ENCODE data around the gene APOE.

GRCh38 chr19:44948763-44949374 lies 43.3 kb downstream of the APOE start:
- TF ChIP-seq CTCF (IDR thresholded peaks at IDR 0.05; ENCODE audit: insufficient read depth, low read depth, low read length) (no peak), EZH2 (IDR thresholded peaks at IDR 0.05; ENCODE audit: insufficient read depth, low read length) (no peak)

Measured in astrocyte (in vitro differentiated cells and primary cell).